ENCODE data around the gene ARHGAP28. TPM values are rescaled to one million over a fixed set of nuclear protein-coding genes. Genes with fewer than 3 reads are reported as not detected.
A peak's percentile ranks its signal among the peaks of the same experiment; 100 is the strongest.

The ARHGAP28 gene
- polyA plus RNA-seq, 1 of the 3 experiments (the other 2 are of a cell fraction), result 0.99 TPM

DNA sequence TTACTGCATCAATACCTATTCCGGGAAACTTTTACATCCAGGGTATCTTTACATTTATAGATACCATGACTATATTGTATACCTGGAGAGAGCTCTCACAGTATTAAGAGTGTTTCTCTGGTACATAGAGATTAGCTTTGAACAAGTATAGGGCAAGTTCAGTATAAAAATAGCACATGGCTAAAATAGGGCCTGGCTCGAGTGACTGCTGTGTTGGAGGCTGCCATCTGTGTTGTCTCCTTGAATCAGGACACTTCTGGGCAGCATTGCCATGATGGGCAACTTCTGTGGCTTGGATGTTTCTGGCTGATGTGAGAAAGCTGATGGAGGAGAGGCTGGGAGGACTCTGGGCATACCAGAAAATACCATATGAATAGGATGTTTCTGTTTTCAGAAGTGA, 18.7 kb downstream of the ARHGAP28 start:
- Histone ChIP-seq H3K4me1 (ENCODE audit: control insufficient read depth in 1 of 2, insufficient read depth in 2 of 2, low read depth in 1 of 2, low read length in 1 of 2) (peaks cover 0 to 4% of the 10 kb centered on the region in 2 experiments; a peak in 2 of 4 replicates), H3K4me2 (no peak overlapping the region), H3F3A (replicated peaks; ENCODE audit: insufficient read depth) (peaks cover 4% of the 10 kb centered on the region), H3K36me3 (replicated peaks in 1 of 2; ENCODE audit: control insufficient read depth in 1 of 2, insufficient read depth in 2 of 2, low read length in 1 of 2) (no peaks in the 10 kb centered on the region), H3K79me2 (ENCODE audit: insufficient read depth) (no peaks in the 10 kb centered on the region), H3K27me3 (ENCODE audit: insufficient read depth) (no peaks in the 10 kb centered on the region), H2AFZ (ENCODE audit: low read depth) (no peak overlapping the region), H3K9me2 (no peaks in the 10 kb centered on the region), H3K9me3 (no peaks in the 10 kb centered on the region), H3K9ac (no peak overlapping the region), H4K20me1 (ENCODE audit: insufficient read depth) (no peaks in the 10 kb centered on the region), H3K27ac (ENCODE audit: low read depth in 2 of 2, low read length in 1 of 2) (peak overlapping the region in 1 of 2 experiments; percentile 43; a peak in 2 of 4 replicates), H3K4me3 (ENCODE audit: low read depth in 2 of 2, low read length in 1 of 2) (no peak overlapping the region)
- DNase-seq, result no peak
- ChIA-PET POLR2A (no interaction called here), CTCF (no interaction called here)
- TF ChIP-seq USF1 (IDR thresholded peaks at IDR 0.05; ENCODE audit: borderline replicate concordance, low read depth), result no peak
- TF ChIP-seq NRF1 (IDR thresholded peaks at IDR 0.05; ENCODE audit: low read depth, low read length), result no peak
- TF ChIP-seq EP300 (IDR thresholded peaks at IDR 0.05; ENCODE audit: borderline replicate concordance in 1 of 2, low read depth in 1 of 2, low read length in 1 of 2), result no peak
- TF ChIP-seq, protein P1, sequence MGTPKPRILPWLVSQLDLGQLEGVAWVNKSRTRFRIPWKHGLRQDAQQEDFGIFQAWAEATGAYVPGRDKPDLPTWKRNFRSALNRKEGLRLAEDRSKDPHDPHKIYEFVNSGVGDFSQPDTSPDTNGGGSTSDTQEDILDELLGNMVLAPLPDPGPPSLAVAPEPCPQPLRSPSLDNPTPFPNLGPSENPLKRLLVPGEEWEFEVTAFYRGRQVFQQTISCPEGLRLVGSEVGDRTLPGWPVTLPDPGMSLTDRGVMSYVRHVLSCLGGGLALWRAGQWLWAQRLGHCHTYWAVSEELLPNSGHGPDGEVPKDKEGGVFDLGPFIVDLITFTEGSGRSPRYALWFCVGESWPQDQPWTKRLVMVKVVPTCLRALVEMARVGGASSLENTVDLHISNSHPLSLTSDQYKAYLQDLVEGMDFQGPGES (IDR thresholded peaks at IDR 0.05; ENCODE audit: low read depth, low read length), result no peak
- TF ChIP-seq FOSL2 (IDR thresholded peaks at IDR 0.05; ENCODE audit: borderline replicate concordance, low read depth), result no peak
- TF ChIP-seq NFIC (IDR thresholded peaks at IDR 0.05; ENCODE audit: borderline replicate concordance), result no peak
- no peak for TF ChIP-seq FOXM1 (IDR thresholded peaks at IDR 0.05; ENCODE audit: low read depth)
- TF ChIP-seq SMC3 (IDR thresholded peaks at IDR 0.05; ENCODE audit: low read depth, low read length), result no peak
- 75% methylated on average over 2 of the region's 2 CpGs for WGBS (ENCODE audit: low lambda C conversion rate)

DNA sequence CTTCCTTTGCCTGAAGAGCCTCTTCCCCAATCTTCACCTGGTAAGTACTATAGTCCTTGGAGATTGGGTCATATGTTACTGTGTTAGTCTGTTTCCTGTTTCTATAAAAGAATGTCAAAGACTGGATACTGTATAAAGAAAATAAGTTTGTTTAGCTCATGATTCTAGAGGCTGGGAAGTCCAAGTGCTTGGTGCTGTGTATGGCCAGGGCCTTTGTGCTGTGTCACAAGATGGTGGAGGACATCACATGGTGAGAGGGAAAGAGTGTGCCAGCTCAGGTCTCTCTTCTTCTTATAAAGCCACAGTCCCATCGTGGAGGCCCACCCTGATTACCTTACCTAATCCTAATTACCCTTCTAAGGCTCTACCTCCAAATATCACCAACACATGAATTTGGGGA, 20.9 kb downstream of the ARHGAP28 start:
- Histone ChIP-seq H3F3A (replicated peaks; ENCODE audit: insufficient read depth) (peaks cover 4% of the 10 kb centered on the region), H3K9ac (no peak overlapping the region), H3K4me3 (ENCODE audit: low read depth in 2 of 2, low read length in 1 of 2) (no peak overlapping the region), H3K79me2 (ENCODE audit: insufficient read depth) (no peaks in the 10 kb centered on the region), H3K36me3 (replicated peaks in 1 of 2; ENCODE audit: control insufficient read depth in 1 of 2, insufficient read depth in 2 of 2, low read length in 1 of 2) (no peaks in the 10 kb centered on the region), H3K9me3 (no peaks in the 10 kb centered on the region), H3K4me2 (no peak overlapping the region), H3K27me3 (ENCODE audit: insufficient read depth) (no peaks in the 10 kb centered on the region), H3K27ac (ENCODE audit: low read depth in 2 of 2, low read length in 1 of 2) (no peak overlapping the region), H3K9me2 (no peaks in the 10 kb centered on the region), H4K20me1 (ENCODE audit: insufficient read depth) (no peaks in the 10 kb centered on the region), H3K4me1 (ENCODE audit: control insufficient read depth in 1 of 2, insufficient read depth in 2 of 2, low read depth in 1 of 2, low read length in 1 of 2) (peaks cover 0 to 4% of the 10 kb centered on the region in 2 experiments; a peak in 2 of 4 replicates), H2AFZ (ENCODE audit: low read depth) (no peak overlapping the region)
- no peak for DNase-seq
- no peak for TF ChIP-seq MXI1 (IDR thresholded peaks at IDR 0.05; ENCODE audit: low read depth, low read length)
- CTCF ChIA-PET, result no interaction called here
- WGBS (ENCODE audit: low lambda C conversion rate), result 45% methylated on average over 1 of the region's 1 CpG
- POLR2A ChIA-PET, result no interaction called here

- 66% methylated on average over 2 of the region's 2 CpGs for WGBS (ENCODE audit: low lambda C conversion rate)
- H3F3A ChIP-seq (replicated peaks; ENCODE audit: insufficient read depth), result peaks cover 4% of the 10 kb centered on the region
- DNase-seq, result no peak
- H3K4me2 ChIP-seq, result no peak overlapping the region
- H3K27ac ChIP-seq (ENCODE audit: low read depth in 2 of 2, low read length in 1 of 2), result no peak overlapping the region
- H2AFZ ChIP-seq (ENCODE audit: low read depth), result no peak overlapping the region
- H3K9me2 ChIP-seq, result no peaks in the 10 kb centered on the region
- H4K20me1 ChIP-seq (ENCODE audit: insufficient read depth), result no peaks in the 10 kb centered on the region
- H3K27me3 ChIP-seq (ENCODE audit: insufficient read depth), result no peaks in the 10 kb centered on the region
- no peaks in the 10 kb centered on the region for H3K9me3 ChIP-seq
- POLR2A ChIA-PET, result no interaction called here
- peaks cover 0 to 4% of the 10 kb centered on the region in 2 experiments; a peak in 2 of 4 replicates for H3K4me1 ChIP-seq (ENCODE audit: control insufficient read depth in 1 of 2, insufficient read depth in 2 of 2, low read depth in 1 of 2, low read length in 1 of 2)
- CTCF ChIA-PET, result interaction anchor here (1.1 kb wide), 1 partner anchor 11 kb away, joined by 3 read pairs; no protein-coding TSS in a partner anchor
- H3K4me3 ChIP-seq (ENCODE audit: low read depth in 2 of 2, low read length in 1 of 2), result no peak overlapping the region
- H3K79me2 ChIP-seq (ENCODE audit: insufficient read depth), result no peaks in the 10 kb centered on the region
- H3K9ac ChIP-seq, result no peak overlapping the region
- H3K36me3 ChIP-seq (replicated peaks in 1 of 2; ENCODE audit: control insufficient read depth in 1 of 2, insufficient read depth in 2 of 2, low read length in 1 of 2), result no peaks in the 10 kb centered on the region
- TF ChIP-seq, protein P1 (IDR thresholded peaks at IDR 0.05; ENCODE audit: low read depth, low read length), result no peak
- TF ChIP-seq MEF2A (IDR thresholded peaks at IDR 0.05; ENCODE audit: borderline replicate concordance, low read depth) (no peak), GATA2 (CRISPR knock-in tag; IDR thresholded peaks at IDR 0.05) (no peak), REST (IDR thresholded peaks at IDR 0.05; ENCODE audit: low read depth, low read length) (no peak), ELF1 (IDR thresholded peaks at IDR 0.05) (no peak), EZH2phosphoT487 (IDR thresholded peaks at IDR 0.05; ENCODE audit: borderline replicate concordance, low read depth) (no peak), TAF1 (IDR thresholded peaks at IDR 0.05; ENCODE audit: borderline replicate concordance, low read depth, low read length) (no peak)
These were observed 21.7 kb downstream of the ARHGAP28 start for GRCh38 chr18:6751222-6751621.
